Omental fat pad (tissue), 4 donors: ENCODE data around the gene EPN3. TPM values are rescaled to one million over a fixed set of nuclear protein-coding genes. Genes with fewer than 3 reads are reported as not detected.

Experiments
- ATAC-seq: fragments of 150-250 bp; one replicate; pipeline ENCODE4 v1.9.1; 2016; ENCODE audit warnings: mild to moderate bottlenecking, moderate library complexity; ENCODE audit not compliant: low FRiP score
- DNase-seq: peaks from one replicate; pipeline ENCODE4 v3.0.0-alpha.2; 2019; ENCODE audit warnings: low spot score
- total RNA-seq, 4 donors: library from RNA; depleted of rRNA; stranded (reverse); fragments of >200 nt; gene quantifications; one replicate each; pipeline ENCODE4 v1.1.0, GENCODE V29; 2016
- TF ChIP-seq, protein P1 (sequence below), 3 donors: fragments of 450-650 bp; IDR thresholded peaks; one replicate each; pipeline ENCODE4 v1.5.1; 2016 to 2017; ENCODE audit warnings: antibody characterized with exemption in 3 of 3, mild to moderate bottlenecking in 3 of 3, moderate library complexity in 2 of 3

EPN3 gene
- total RNA-seq, 4 donors from 2014 or later: not detected

DNA sequence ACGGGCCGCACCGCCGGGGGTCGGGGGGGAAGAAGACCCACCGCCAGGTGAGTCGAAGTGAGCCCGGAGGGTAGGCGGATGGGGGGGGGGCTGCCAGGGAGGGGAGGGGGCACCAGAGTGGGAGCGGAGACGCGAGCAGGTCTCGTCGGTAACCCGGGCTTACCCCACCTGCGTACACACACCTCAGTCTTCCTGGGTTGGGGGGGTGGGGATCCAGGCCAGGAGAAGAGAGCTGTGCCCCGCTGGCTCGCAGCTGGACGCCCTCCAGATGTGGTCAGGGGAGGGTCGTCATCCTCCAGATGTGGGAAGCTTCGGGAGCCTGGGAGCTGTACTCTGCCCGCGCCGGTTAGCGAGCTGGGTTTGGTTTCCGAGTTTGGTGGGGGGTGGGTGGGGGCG, 29.2 kb downstream of the EPN3 start:
- TF ChIP-seq, protein P1, sequence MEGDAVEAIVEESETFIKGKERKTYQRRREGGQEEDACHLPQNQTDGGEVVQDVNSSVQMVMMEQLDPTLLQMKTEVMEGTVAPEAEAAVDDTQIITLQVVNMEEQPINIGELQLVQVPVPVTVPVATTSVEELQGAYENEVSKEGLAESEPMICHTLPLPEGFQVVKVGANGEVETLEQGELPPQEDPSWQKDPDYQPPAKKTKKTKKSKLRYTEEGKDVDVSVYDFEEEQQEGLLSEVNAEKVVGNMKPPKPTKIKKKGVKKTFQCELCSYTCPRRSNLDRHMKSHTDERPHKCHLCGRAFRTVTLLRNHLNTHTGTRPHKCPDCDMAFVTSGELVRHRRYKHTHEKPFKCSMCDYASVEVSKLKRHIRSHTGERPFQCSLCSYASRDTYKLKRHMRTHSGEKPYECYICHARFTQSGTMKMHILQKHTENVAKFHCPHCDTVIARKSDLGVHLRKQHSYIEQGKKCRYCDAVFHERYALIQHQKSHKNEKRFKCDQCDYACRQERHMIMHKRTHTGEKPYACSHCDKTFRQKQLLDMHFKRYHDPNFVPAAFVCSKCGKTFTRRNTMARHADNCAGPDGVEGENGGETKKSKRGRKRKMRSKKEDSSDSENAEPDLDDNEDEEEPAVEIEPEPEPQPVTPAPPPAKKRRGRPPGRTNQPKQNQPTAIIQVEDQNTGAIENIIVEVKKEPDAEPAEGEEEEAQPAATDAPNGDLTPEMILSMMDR (IDR thresholded peaks at IDR 0.05): no peak

DNA sequence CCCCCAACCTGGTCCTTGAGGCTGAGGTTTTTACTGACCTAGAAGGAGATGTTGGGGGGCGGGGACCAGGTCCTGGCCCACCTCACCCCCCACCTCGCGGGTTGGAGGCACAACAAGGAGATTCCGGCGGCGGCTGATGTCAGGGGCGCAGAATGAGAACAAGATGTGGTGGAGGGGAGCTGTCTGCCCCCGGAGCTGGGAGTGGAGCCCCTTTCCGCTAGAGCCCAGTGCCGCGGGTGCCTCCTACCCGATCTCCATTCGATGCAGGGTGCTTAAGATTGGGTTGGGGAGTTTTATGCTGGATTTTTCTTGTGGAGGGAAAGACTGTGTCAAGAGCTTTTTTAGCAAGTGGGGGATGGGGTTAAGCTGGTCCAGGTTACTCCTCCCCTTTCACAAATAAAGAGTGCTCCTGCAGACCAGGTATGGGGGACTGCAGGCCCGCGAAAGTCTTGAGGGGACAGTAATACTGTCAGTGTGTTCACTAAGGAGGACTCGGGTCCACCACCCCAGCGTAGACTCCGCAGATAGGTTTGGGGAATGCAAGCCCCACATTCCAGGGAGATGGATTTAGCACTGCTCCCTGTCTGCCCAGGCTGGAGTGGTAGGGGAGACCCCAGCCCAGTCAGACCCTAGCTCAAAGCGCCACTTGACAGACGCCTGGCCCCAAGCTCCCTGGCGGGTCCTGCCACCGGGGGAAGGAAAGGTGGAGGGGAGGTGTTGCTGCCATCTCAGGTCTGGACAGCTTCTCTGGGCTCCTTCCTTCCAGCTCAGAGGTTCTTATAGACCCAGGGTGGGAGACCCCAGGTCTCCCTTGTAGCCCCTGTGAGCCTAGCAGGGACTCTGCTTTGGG, 29.9 kb downstream of the EPN3 start:
- TF ChIP-seq, protein P1 (IDR thresholded peaks at IDR 0.05): no peak
- ATAC-seq (no peak), DNase-seq (no peak)

More for the DNA sequence above, 29.2 kb downstream of the EPN3 start:
- ATAC-seq (no peak), DNase-seq (no peak)

DNA sequence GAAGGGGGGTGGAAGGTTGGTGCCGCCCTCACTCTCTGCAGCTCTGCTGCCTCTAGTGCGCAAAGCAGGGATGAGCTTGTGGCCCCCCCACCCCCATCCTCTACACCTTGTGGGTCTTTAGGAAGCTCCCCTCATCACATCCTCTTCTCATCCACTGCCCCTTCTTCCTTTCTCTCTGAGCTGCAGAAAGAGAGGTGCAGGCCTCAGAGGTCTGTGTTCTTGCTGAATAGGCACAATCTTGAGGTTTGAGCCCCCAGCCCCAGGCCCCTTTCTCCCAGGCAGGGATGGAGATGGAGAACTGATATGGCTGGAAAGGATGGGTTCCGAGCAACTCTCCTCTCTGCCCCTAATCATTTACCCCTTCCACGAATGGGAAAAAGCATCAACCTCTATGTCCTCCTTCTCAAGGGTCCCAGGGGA, 30.6 kb downstream of the EPN3 start:
- DNase-seq: no peak
- TF ChIP-seq, protein P1 (IDR thresholded peaks at IDR 0.05): no peak
- no peak for ATAC-seq

DNA sequence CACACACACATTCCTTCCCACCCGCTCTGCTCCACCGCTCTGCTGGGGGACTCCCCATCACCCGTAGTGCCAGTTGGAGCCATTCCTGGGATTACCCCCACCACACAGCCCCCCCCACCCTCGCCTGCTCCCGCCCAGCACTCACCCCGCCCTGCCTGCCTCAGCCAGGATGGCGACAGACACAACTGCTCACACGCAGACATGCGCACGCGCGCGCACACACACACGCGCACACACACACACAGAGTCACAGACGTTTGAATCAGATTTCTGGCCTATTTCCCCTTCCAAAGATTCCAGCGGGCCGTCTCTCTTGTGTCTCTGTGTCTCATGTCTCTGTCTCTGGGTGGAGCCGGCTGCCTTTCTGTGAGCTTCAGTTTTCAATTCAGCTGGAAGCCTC, 32.4 kb downstream of the EPN3 start:
- ATAC-seq: peak; percentile 43
- TF ChIP-seq, protein P1 (IDR thresholded peaks at IDR 0.05): no peak

DNA sequence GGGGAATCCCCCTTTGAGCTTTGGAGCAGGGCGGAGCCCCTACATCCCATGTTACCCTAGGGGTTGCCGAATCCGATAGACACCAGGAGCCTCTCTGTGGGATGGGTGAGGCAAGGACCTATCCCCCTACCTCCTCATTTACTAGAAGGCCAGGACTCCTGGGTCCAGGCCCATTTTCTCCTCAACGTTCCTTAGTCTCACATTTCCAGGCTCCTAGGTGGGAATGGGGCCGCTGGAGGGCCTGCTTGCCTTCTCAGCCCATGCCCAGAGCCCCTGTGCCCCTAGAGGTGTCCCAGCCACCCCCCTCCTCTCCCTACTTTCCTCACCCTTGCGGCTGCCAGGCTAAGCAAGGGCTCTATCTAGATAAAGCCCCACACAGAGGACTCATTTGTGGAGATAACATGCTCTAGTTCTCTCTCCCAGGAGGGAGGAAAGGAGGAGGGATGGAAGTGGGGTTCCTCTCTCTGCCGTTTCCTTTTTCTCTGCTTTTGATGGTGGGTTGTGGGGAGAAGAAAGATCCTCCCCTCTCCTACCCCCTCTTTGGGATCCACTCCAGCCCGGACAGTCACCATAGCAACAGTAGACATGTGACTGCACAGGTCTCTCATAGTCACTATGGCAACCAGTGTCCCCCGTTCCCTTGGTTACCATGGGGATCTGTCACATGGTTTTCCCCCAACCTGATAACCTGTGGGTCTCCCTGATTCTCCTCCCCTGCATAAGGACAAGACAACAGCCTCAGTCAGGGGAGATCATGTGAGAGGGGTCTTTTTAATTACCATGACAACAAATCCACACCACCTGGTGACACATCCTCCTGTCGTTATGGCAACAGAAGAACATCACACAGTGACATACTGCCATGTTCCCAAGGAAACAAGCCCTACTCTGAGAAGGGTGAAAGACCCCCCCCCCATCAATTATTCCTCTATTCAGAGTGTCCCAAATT, 33.1 kb downstream of the EPN3 start:
- no peak for ATAC-seq
- no peak for DNase-seq
- TF ChIP-seq, protein P1 (IDR thresholded peaks at IDR 0.05): no peak

More for the DNA sequence above, 32.4 kb downstream of the EPN3 start:
- DNase-seq: no peak

DNA sequence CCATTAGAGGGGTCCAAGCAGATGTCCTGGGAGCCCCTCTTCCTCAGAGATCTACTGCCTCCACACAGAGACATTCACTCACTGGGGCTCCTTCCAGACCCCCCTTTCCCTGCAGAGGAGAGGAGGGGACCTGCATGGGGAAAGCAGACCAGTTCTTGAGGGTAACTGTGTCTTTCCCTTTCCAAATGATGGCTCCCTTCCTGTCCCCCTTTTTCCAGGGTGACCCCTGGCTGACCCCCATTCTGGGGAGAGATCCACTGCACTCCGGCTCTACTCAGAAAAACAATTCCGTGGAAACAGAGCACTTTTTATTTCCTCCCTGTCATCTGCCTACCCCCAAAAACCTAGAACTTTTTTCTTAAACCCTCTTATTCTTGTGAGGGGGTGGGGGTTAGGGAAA, 34.4 kb downstream of the EPN3 start:
- no peak for DNase-seq
- TF ChIP-seq, protein P1 (IDR thresholded peaks at IDR 0.05): no peak
- ATAC-seq: no peak
